ENCODE measurements around the gene CRYBB1.
"Not testable (repeated sequence)": the region's sequence is repeated elsewhere in the genome, so short reads cannot be mapped to it uniquely, and the experiment has no call there.

CRYBB1 gene

GRCh38 chr22:26635117-26635516 is 17.3 kb upstream of the CRYBB1 start:
- DNase-seq: no peak

- DNase-seq: no peak
These were observed 16.4 kb upstream of the CRYBB1 start for GRCh38 chr22:26634189-26634588.

- no peak for DNase-seq
These were observed 14.8 kb upstream of the CRYBB1 start for GRCh38 chr22:26632422-26633155.

GRCh38 chr22:26631282-26631681 is 13.5 kb upstream of the CRYBB1 start:
- no peak for DNase-seq

GRCh38 chr22:26629988-26630761 is 12.3 kb upstream of the CRYBB1 start:
- no peak for DNase-seq

GRCh38 chr22:26624803-26625202 is 7.0 kb upstream of the CRYBB1 start:
- no peak for DNase-seq

- no peak for DNase-seq
These were observed 6.2 kb upstream of the CRYBB1 start for GRCh38 chr22:26623984-26624383.

- no peak for DNase-seq
These were observed 3.8 kb upstream of the CRYBB1 start, which contains the start of gene CRYBA4 for GRCh38 chr22:26621663-26622062. Gene CRYBA4, plus strand, starts transcription at chr22:26621963. Its CDS starts 634 bp downstream, at chr22:26622597.

- DNase-seq: no peak
These were observed 2.4 kb upstream of the CRYBB1 start for GRCh38 chr22:26620197-26620596.

GRCh38 chr22:26619510-26619909 is 1.7 kb upstream of the CRYBB1 start:
- no peak for DNase-seq

- no peak for DNase-seq
These were observed 628 bp upstream of the CRYBB1 start for GRCh38 chr22:26618455-26618854.

- no peak for DNase-seq
These were observed 1.2 kb downstream of the CRYBB1 start for GRCh38 chr22:26616650-26617049.

GRCh38 chr22:26615830-26616435 is 1.9 kb downstream of the CRYBB1 start:
- DNase-seq: no peak

- DNase-seq: no peak
These were observed 2.7 kb downstream of the CRYBB1 start for GRCh38 chr22:26615149-26615548.

- no peak for DNase-seq
These were observed 3.5 kb downstream of the CRYBB1 start for GRCh38 chr22:26614322-26614721.

GRCh38 chr22:26613753-26614152 is 4.1 kb downstream of the CRYBB1 start:
- DNase-seq: not testable (repeated sequence)

- DNase-seq: no peak
These were observed 5.2 kb downstream of the CRYBB1 start for GRCh38 chr22:26612652-26613051.

- no peak for DNase-seq
These were observed 6.8 kb downstream of the CRYBB1 start for GRCh38 chr22:26610996-26611395.

- no peak for DNase-seq
These were observed 7.5 kb downstream of the CRYBB1 start for GRCh38 chr22:26610072-26610958.

- no peak for DNase-seq
These were observed 8.5 kb downstream of the CRYBB1 start for GRCh38 chr22:26609287-26609686.

GRCh38 chr22:26608129-26608528 is 9.7 kb downstream of the CRYBB1 start:
- no peak for DNase-seq

GRCh38 chr22:26606611-26607010 is 11.2 kb downstream of the CRYBB1 start:
- no peak for DNase-seq

GRCh38 chr22:26604368-26604767 is 13.5 kb downstream of the CRYBB1 start:
- DNase-seq: no peak
